Measurements from ENCODE around the gene POC1A. TPM values are rescaled to one million over a fixed set of nuclear protein-coding genes. Genes with fewer than 3 reads are reported as not detected.

The POC1A gene
- total and polyA plus RNA-seq, 9 of the 15 experiments (the other 6 are each of a cell fraction or from before 2014, with no cell fraction given) = 7.2 to 17.5 (median 12.1) TPM

DNA sequence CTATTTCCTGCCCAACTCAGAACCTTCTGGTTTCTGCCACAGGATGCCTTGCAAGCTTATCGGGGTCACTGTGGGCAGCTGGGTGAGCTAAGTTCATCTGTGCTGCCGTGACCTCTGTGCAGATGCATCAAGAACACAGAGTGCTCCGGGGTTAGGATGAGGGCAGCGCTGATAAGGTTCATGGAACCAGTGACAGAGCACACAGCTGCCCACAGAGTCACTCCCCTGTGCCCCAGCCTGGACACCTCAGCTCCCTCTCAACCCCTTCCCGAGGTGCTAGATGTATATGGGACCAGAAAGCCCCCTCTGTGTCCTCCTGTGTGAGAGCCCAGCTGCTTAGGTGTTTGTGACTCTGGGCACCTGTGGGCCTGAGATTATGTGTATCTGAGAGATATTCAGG is 28.0 kb upstream of the POC1A start (continued):
- no peak for TF ChIP-seq MLLT1 (IDR thresholded peaks at IDR 0.05)
- TF ChIP-seq CTBP1 (IDR thresholded peaks at IDR 0.05; ENCODE audit: borderline replicate concordance) = peak; percentile 39; the same call in 1 of the 2 replicates
- peak in 1 of 2 experiments; percentile 79; a peak in 2 of 4 replicates for TF ChIP-seq RCOR1 (IDR thresholded peaks at IDR 0.05; ENCODE audit: borderline replicate concordance in 1 of 2, low read depth in 2 of 2, low read length in 2 of 2)
- no peak for TF ChIP-seq FOXK2 (conservative IDR thresholded peaks at IDR 0.05 in 1 of 2, IDR thresholded peaks at IDR 0.05 in 1 of 2; ENCODE audit: low read depth in 2 of 2)
- no peak for TF ChIP-seq PKNOX1 (IDR thresholded peaks at IDR 0.05)
- no peak for TF ChIP-seq ZNF586 (CRISPR knock-in tag; conservative IDR thresholded peaks at IDR 0.05)
- no peak for TF ChIP-seq JUND (IDR thresholded peaks at IDR 0.05; ENCODE audit: borderline replicate concordance, low read depth, low read length)
- TF ChIP-seq JUND (tag; IDR thresholded peaks at IDR 0.05; ENCODE audit: borderline replicate concordance, low read depth, low read length) = peak; percentile 53; the same call in 1 of the 3 replicates
- TF ChIP-seq ZNF280A (IDR thresholded peaks at IDR 0.05; ENCODE audit: low read depth, partially characterized antibody) = no peak
- no peak for TF ChIP-seq ZNF561 (CRISPR knock-in tag; conservative IDR thresholded peaks at IDR 0.05)
- TF ChIP-seq CREM (IDR thresholded peaks at IDR 0.05; ENCODE audit: low read depth) = peak; percentile 46
- TF ChIP-seq ZKSCAN3 (CRISPR knock-in tag; IDR thresholded peaks at IDR 0.05) = no peak
- TF ChIP-seq ZNF134 (CRISPR knock-in tag; conservative IDR thresholded peaks at IDR 0.05) = no peak
- no peak for TF ChIP-seq SIN3B (IDR thresholded peaks at IDR 0.05; ENCODE audit: low read depth)
- TF ChIP-seq PTTG1 (tag; IDR thresholded peaks at IDR 0.05; ENCODE audit: low read depth) = no peak
- TF ChIP-seq, protein P1, sequence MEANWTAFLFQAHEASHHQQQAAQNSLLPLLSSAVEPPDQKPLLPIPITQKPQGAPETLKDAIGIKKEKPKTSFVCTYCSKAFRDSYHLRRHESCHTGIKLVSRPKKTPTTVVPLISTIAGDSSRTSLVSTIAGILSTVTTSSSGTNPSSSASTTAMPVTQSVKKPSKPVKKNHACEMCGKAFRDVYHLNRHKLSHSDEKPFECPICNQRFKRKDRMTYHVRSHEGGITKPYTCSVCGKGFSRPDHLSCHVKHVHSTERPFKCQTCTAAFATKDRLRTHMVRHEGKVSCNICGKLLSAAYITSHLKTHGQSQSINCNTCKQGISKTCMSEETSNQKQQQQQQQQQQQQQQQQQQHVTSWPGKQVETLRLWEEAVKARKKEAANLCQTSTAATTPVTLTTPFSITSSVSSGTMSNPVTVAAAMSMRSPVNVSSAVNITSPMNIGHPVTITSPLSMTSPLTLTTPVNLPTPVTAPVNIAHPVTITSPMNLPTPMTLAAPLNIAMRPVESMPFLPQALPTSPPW (CRISPR knock-in tag; IDR thresholded peaks at IDR 0.05) = no peak
- TF ChIP-seq JUNB (CRISPR knock-in tag; conservative IDR thresholded peaks at IDR 0.05) = no peak
- peak; percentile 26; the same call in 1 of the 2 replicates for TF ChIP-seq FOSL1 (tag; conservative IDR thresholded peaks at IDR 0.05)
- TF ChIP-seq KDM1A (IDR thresholded peaks at IDR 0.05) = peak in 1 of 2 experiments; percentile 45; a peak in 1 of 4 replicates
- peak; percentile 25; the same call in 1 of the 2 replicates for TF ChIP-seq NR2C1 (IDR thresholded peaks at IDR 0.05)
- peak; percentile 82 for TF ChIP-seq NR2C1 (tag; IDR thresholded peaks at IDR 0.05)
- no peak for TF ChIP-seq TFE3 (CRISPR knock-in tag; IDR thresholded peaks at IDR 0.05)

All from K562 (cell line).